ENCODE results near the gene MFAP3L. TPM values are rescaled to one million over a fixed set of nuclear protein-coding genes. Genes with fewer than 3 reads are reported as not detected.
A peak's percentile ranks its signal among the peaks of the same experiment; 100 is the strongest.
"Not testable (repeated sequence)": the region's sequence is repeated elsewhere in the genome, so short reads cannot be mapped to it uniquely, and the experiment has no call there.

The MFAP3L gene
- total RNA-seq, 1 experiment from 2014 or later = 7.9 TPM

DNA sequence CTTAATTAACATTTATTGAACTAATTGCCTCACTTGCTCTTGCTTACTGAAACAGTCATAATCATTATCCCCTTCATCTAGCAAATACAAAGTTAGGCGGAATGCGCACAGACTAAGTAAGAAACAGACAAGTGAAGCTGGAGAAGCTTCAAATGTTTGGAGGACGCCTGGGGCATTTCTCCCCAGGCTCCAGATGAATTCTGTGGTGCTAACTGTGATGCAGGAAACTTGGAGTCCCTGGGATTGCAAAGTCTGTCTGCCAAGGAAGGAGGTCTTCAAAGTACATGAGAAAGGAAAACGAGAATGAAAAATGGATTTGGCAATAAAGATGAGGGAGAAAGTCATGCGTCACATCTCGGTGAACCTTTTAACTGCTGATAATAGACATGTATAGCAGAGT is 23.6 kb upstream of the MFAP3L start:
- Histone ChIP-seq H3K36me3 (ENCODE audit: control insufficient read depth, insufficient read depth, low read length) (no peaks in the 10 kb centered on the region), H3K27me3 (ENCODE audit: control insufficient read depth, insufficient read depth, low read length) (no peaks in the 10 kb centered on the region), H3K27ac (ENCODE audit: low read length) (no peak overlapping the region), H3K4me3 (ENCODE audit: low read depth in 2 of 2, low read length in 2 of 2) (no peak overlapping the region), H3K9me3 (ENCODE audit: control insufficient read depth, insufficient read depth, low read depth, low read length) (no peaks in the 10 kb centered on the region), H3K4me1 (ENCODE audit: control insufficient read depth, insufficient read depth, low read length) (no peaks in the 10 kb centered on the region)
- DNase-seq (ENCODE audit: low read depth, low spot score) = no peak
- intact Hi-C loops (cut with micrococcal nuclease; ENCODE audit: unreplicated experiment) (loop anchor here (5.0 kb wide), 1 partner anchor 237 kb away; no protein-coding TSS in a partner anchor), in situ Hi-C loops (cut with HindIII; ENCODE audit: low pct_unique_long_range_greater_than_20kb, low sequenced_read_pairs) (loop anchor here (25.0 kb wide), 1 partner anchor 237 kb away; no protein-coding TSS in a partner anchor)
- POLR2A ChIA-PET = no interaction called here
- BruUV-seq (replicated peaks) = no TSS peak
- no peak for ATAC-seq
- TF ChIP-seq, protein P1, sequence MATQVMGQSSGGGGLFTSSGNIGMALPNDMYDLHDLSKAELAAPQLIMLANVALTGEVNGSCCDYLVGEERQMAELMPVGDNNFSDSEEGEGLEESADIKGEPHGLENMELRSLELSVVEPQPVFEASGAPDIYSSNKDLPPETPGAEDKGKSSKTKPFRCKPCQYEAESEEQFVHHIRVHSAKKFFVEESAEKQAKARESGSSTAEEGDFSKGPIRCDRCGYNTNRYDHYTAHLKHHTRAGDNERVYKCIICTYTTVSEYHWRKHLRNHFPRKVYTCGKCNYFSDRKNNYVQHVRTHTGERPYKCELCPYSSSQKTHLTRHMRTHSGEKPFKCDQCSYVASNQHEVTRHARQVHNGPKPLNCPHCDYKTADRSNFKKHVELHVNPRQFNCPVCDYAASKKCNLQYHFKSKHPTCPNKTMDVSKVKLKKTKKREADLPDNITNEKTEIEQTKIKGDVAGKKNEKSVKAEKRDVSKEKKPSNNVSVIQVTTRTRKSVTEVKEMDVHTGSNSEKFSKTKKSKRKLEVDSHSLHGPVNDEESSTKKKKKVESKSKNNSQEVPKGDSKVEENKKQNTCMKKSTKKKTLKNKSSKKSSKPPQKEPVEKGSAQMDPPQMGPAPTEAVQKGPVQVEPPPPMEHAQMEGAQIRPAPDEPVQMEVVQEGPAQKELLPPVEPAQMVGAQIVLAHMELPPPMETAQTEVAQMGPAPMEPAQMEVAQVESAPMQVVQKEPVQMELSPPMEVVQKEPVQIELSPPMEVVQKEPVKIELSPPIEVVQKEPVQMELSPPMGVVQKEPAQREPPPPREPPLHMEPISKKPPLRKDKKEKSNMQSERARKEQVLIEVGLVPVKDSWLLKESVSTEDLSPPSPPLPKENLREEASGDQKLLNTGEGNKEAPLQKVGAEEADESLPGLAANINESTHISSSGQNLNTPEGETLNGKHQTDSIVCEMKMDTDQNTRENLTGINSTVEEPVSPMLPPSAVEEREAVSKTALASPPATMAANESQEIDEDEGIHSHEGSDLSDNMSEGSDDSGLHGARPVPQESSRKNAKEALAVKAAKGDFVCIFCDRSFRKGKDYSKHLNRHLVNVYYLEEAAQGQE (IDR thresholded peaks at IDR 0.05; ENCODE audit: insufficient read depth in 1 of 2, low read depth in 2 of 2, low read length in 1 of 2) = no peak
- TF ChIP-seq TCF7L2 (IDR thresholded peaks at IDR 0.05; ENCODE audit: low read depth, low read length) (no peak), POLR2AphosphoS5 (IDR thresholded peaks at IDR 0.05; ENCODE audit: low read depth, low read length) (no peak), SIN3A (IDR thresholded peaks at IDR 0.05; ENCODE audit: borderline replicate concordance, insufficient read depth, low read depth, low read length) (no peak)
- TF ChIP-seq, protein P2, sequence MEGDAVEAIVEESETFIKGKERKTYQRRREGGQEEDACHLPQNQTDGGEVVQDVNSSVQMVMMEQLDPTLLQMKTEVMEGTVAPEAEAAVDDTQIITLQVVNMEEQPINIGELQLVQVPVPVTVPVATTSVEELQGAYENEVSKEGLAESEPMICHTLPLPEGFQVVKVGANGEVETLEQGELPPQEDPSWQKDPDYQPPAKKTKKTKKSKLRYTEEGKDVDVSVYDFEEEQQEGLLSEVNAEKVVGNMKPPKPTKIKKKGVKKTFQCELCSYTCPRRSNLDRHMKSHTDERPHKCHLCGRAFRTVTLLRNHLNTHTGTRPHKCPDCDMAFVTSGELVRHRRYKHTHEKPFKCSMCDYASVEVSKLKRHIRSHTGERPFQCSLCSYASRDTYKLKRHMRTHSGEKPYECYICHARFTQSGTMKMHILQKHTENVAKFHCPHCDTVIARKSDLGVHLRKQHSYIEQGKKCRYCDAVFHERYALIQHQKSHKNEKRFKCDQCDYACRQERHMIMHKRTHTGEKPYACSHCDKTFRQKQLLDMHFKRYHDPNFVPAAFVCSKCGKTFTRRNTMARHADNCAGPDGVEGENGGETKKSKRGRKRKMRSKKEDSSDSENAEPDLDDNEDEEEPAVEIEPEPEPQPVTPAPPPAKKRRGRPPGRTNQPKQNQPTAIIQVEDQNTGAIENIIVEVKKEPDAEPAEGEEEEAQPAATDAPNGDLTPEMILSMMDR (IDR thresholded peaks at IDR 0.05) = no peak
- CTCF ChIA-PET = interaction anchor here (0.7 kb wide), 2 partner anchors 226 to 258 kb away, joined by 5 to 6 read pairs; no protein-coding TSS in a partner anchor

DNA sequence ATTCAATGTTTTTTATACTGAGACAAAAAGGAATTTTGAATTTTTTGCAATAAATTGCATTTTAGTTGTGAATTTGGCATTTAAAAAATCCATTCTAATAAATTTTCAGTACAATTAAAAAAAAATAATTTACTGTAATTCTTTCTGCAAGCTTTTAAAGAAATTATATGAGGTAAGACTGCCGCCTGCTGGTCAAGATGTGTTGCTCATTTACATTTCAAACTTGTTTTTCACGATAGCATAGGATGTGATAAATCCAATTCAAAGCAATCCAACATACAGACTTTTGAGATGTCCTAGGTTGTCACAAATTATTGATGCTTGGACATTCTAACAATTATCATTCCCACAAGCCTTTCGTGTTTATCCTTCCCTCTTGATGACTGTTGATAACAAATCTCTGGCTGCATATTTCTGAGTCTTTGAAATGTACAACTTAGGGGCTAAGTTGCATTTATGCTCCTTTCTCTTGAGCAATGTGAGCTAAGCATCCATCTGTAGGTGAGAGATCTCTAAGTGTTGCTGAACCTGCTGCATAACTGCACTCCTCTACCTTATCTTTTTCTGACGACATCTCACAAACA is 21.7 kb upstream of the MFAP3L start:
- TF ChIP-seq TCF7L2 (IDR thresholded peaks at IDR 0.05; ENCODE audit: low read depth, low read length) (no peak), POLR2AphosphoS5 (IDR thresholded peaks at IDR 0.05; ENCODE audit: low read depth, low read length) (no peak), SIN3A (IDR thresholded peaks at IDR 0.05; ENCODE audit: borderline replicate concordance, insufficient read depth, low read depth, low read length) (no peak)
- TF ChIP-seq, protein P2 (IDR thresholded peaks at IDR 0.05) = peak; percentile 68; the same call in 1 of the 2 replicates
- TF ChIP-seq, protein P1 (IDR thresholded peaks at IDR 0.05; ENCODE audit: insufficient read depth in 1 of 2, low read depth in 2 of 2, low read length in 1 of 2) = no peak
- ChIA-PET CTCF (interaction anchor here (0.9 kb wide), 1 partner anchor 238 kb away, joined by 6 read pairs; no protein-coding TSS in a partner anchor), POLR2A (no interaction called here)
- Histone ChIP-seq H3K9me3 (ENCODE audit: control insufficient read depth, insufficient read depth, low read depth, low read length) (no peaks in the 10 kb centered on the region), H3K27me3 (ENCODE audit: control insufficient read depth, insufficient read depth, low read length) (no peaks in the 10 kb centered on the region), H3K36me3 (ENCODE audit: control insufficient read depth, insufficient read depth, low read length) (no peaks in the 10 kb centered on the region), H3K27ac (ENCODE audit: low read length) (no peak overlapping the region), H3K4me1 (ENCODE audit: control insufficient read depth, insufficient read depth, low read length) (no peaks in the 10 kb centered on the region), H3K4me3 (ENCODE audit: low read depth in 2 of 2, low read length in 2 of 2) (no peak overlapping the region)
- in situ Hi-C loops (cut with HindIII; ENCODE audit: low pct_unique_long_range_greater_than_20kb, low sequenced_read_pairs) = loop anchor here (25.0 kb wide), 1 partner anchor 236 kb away; no protein-coding TSS in a partner anchor
- ATAC-seq (no peak), DNase-seq (ENCODE audit: low read depth, low spot score) (peak; percentile 41)
- intact Hi-C loops (cut with micrococcal nuclease; ENCODE audit: unreplicated experiment) = loop anchor here (5.0 kb wide), 1 partner anchor 236 kb away; no protein-coding TSS in a partner anchor
- BruUV-seq (replicated peaks) = no TSS peak

DNA sequence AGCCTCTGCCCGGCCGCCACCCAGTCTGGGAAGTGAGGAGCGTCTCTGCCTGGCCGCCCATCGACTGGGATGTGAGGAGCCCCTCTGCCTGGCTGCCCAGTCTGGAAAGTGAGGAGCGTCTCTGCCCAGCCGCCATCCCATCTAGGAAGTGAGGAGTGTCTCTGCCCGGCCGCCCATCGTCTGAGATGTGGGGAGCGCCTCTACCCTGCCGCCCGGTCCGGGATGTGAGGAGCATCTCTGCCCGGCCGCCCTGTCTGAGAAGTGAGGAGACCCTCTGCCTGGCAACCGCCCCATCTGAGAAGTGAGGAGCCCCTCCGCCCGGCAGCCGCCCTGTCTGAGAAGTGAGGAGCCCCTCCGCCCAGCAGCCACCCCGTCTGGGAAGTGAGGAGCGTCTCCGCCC is 20.0 kb upstream of the MFAP3L start:
- H3K9me3 ChIP-seq (ENCODE audit: control insufficient read depth, insufficient read depth, low read depth, low read length); ATAC-seq; DNase-seq (ENCODE audit: low read depth, low spot score); BruUV-seq (replicated peaks); H3K4me3 ChIP-seq (ENCODE audit: low read depth in 2 of 2, low read length in 2 of 2); H3K27me3 ChIP-seq (ENCODE audit: control insufficient read depth, insufficient read depth, low read length); H3K36me3 ChIP-seq (ENCODE audit: control insufficient read depth, insufficient read depth, low read length); POLR2A ChIA-PET; CTCF ChIA-PET; H3K27ac ChIP-seq (ENCODE audit: low read length); H3K4me1 ChIP-seq (ENCODE audit: control insufficient read depth, insufficient read depth, low read length): not testable (repeated sequence)
- in situ Hi-C loops (cut with HindIII; ENCODE audit: low pct_unique_long_range_greater_than_20kb, low sequenced_read_pairs) = loop anchor here (25.0 kb wide), 1 partner anchor 234 kb away; no protein-coding TSS in a partner anchor
- intact Hi-C loops (cut with micrococcal nuclease; ENCODE audit: unreplicated experiment) = loop anchor here (5.0 kb wide), 1 partner anchor 234 kb away; no protein-coding TSS in a partner anchor
